Retina (tissue), 1 donor: ENCODE measurements around the gene SH3D21.
A peak's percentile ranks its signal among the peaks of the same experiment; 100 is the strongest.

Source experiments
- DNase-seq: peaks from one replicate; pipeline ENCODE4 v3.0.0-alpha.2; 2016

Gene SH3D21

GRCh38 chr1:36306210-36306901 is at the start of gene SH3D21:
Gene SH3D21, plus strand, starts transcription at chr1:36306368. Its CDS starts 53 bp downstream, at chr1:36306421.
- no peak for DNase-seq

- no peak for DNase-seq
Measured at GRCh38 chr1:36256558-36257374, 49.4 kb upstream of the SH3D21 start.

GRCh38 chr1:36257375-36257767 is 48.8 kb upstream of the SH3D21 start:
- DNase-seq: no peak

GRCh38 chr1:36258960-36259344 is 47.2 kb upstream of the SH3D21 start:
- DNase-seq: no peak

GRCh38 chr1:36268981-36269380 is 37.2 kb upstream of the SH3D21 start:
- no peak for DNase-seq

- DNase-seq: no peak
Measured at GRCh38 chr1:36269408-36269838, 36.7 kb upstream of the SH3D21 start.

GRCh38 chr1:36273024-36273423 is 33.1 kb upstream of the SH3D21 start:
- DNase-seq: no peak

GRCh38 chr1:36274201-36274600 is 32.0 kb upstream of the SH3D21 start:
- DNase-seq: no peak

- DNase-seq: no peak
Measured at GRCh38 chr1:36276688-36277087, 29.5 kb upstream of the SH3D21 start.

GRCh38 chr1:36279110-36279788 is 26.9 kb upstream of the SH3D21 start:
- DNase-seq: no peak

GRCh38 chr1:36279789-36280296 is 26.3 kb upstream of the SH3D21 start:
- no peak for DNase-seq

- DNase-seq: no peak
Measured at GRCh38 chr1:36284061-36284460, 22.1 kb upstream of the SH3D21 start.

GRCh38 chr1:36284517-36284916 is 21.7 kb upstream of the SH3D21 start:
- no peak for DNase-seq

- DNase-seq: peak; percentile 54
Measured at GRCh38 chr1:36285443-36286101, 20.6 kb upstream of the SH3D21 start.

- no peak for DNase-seq
Measured at GRCh38 chr1:36286802-36287201, 19.4 kb upstream of the SH3D21 start.

- no peak for DNase-seq
Measured at GRCh38 chr1:36287595-36287994, 18.6 kb upstream of the SH3D21 start.

- DNase-seq: no peak
Measured at GRCh38 chr1:36295390-36295789, 10.8 kb upstream of the SH3D21 start.

- no peak for DNase-seq
Measured at GRCh38 chr1:36297062-36297461, 9.1 kb upstream of the SH3D21 start.

- no peak for DNase-seq
Measured at GRCh38 chr1:36298640-36299039, 7.5 kb upstream of the SH3D21 start.

- no peak for DNase-seq
Measured at GRCh38 chr1:36300526-36300925, 5.6 kb upstream of the SH3D21 start.

- no peak for DNase-seq
Measured at GRCh38 chr1:36301220-36301619, 4.9 kb upstream of the SH3D21 start.

- DNase-seq: no peak
Measured at GRCh38 chr1:36303244-36303643, 2.9 kb upstream of the SH3D21 start.
